Measurements from ENCODE around the gene UBE3B. TPM values are rescaled to one million over a fixed set of nuclear protein-coding genes. Genes with fewer than 3 reads are reported as not detected.

UBE3B gene
- total RNA-seq, 8 experiments from 2014 or later = 13.4 to 47.7 (median 24.3) TPM

- WGBS, 10 experiments = 74 to 100% (median 93%) methylated on average over 2 to 15 of the region's 18 CpGs; no CpG with 5 or more reads in 5 of the 10 experiments
- no peak for ATAC-seq (replicated peaks in 6 of 8)
- Histone ChIP-seq H3K4me3 (no peak overlapping the region), H3K27ac (no peak overlapping the region), H3K4me1 (replicated peaks in 1 of 2) (peaks cover 0 to 9% of the 10 kb centered on the region in 2 donors)
- in situ Hi-C loops (cut with MboI; ENCODE audit: low pct_unique_long_range_greater_than_20kb in 2 of 9, low sequenced_read_pairs in 9 of 9, unreplicated experiment in 9 of 9) = no loop called here
These were observed 69.9 kb downstream of the UBE3B start for GRCh38 chr12:109547286-109547685.

- 50 to 100% (median 88%) methylated on average over 1 to 3 of the region's 4 CpGs; no CpG with 5 or more reads in 3 of the 10 experiments for WGBS, 10 experiments
These were observed 70.8 kb downstream of the UBE3B start for GRCh38 chr12:109548258-109548657.

GRCh38 chr12:109549613-109550270 lies 72.3 kb downstream of the UBE3B start:
- Histone ChIP-seq H3K27ac (no peak overlapping the region), H3K4me1 (replicated peaks in 1 of 2) (peaks cover 0 to 19% of the 10 kb centered on the region in 2 donors), H3K4me3 (no peak overlapping the region)
- 0 to 63% (median 32%) methylated on average over 1 to 14 of the region's 15 CpGs for WGBS, 10 experiments
- peak in 4 of 8 experiments; percentile 20 to 48 (median 43) for ATAC-seq (replicated peaks in 6 of 8)
- in situ Hi-C loops (cut with MboI; ENCODE audit: low pct_unique_long_range_greater_than_20kb in 2 of 9, low sequenced_read_pairs in 9 of 9, unreplicated experiment in 9 of 9) = no loop called here

More at GRCh38 chr12:109548258-109548657, 70.8 kb downstream of the UBE3B start:
- ATAC-seq (replicated peaks in 6 of 8) = no peak
- H3K4me3 ChIP-seq = no peak overlapping the region
- H3K4me1 ChIP-seq (replicated peaks in 1 of 2) = peaks cover 0 to 13% of the 10 kb centered on the region in 2 donors
- in situ Hi-C loops (cut with MboI; ENCODE audit: low pct_unique_long_range_greater_than_20kb in 2 of 9, low sequenced_read_pairs in 9 of 9, unreplicated experiment in 9 of 9) = no loop called here
- no peak overlapping the region for H3K27ac ChIP-seq

GRCh38 chr12:109550281-109550680 lies 72.8 kb downstream of the UBE3B start:
- Histone ChIP-seq H3K27ac (no peak overlapping the region), H3K4me3 (no peak overlapping the region), H3K4me1 (replicated peaks in 1 of 2) (peaks cover 0 to 19% of the 10 kb centered on the region in 2 donors)
- peak in 3 of 8 experiments; percentile 14 to 37 (median 28) for ATAC-seq (replicated peaks in 6 of 8)
- 30 to 80% (median 60%) methylated on average over 1 to 7 of the region's 12 CpGs; no CpG with 5 or more reads in 2 of the 10 experiments for WGBS, 10 experiments
- in situ Hi-C loops (cut with MboI; ENCODE audit: low pct_unique_long_range_greater_than_20kb in 2 of 9, low sequenced_read_pairs in 9 of 9, unreplicated experiment in 9 of 9) = no loop called here

DNA sequence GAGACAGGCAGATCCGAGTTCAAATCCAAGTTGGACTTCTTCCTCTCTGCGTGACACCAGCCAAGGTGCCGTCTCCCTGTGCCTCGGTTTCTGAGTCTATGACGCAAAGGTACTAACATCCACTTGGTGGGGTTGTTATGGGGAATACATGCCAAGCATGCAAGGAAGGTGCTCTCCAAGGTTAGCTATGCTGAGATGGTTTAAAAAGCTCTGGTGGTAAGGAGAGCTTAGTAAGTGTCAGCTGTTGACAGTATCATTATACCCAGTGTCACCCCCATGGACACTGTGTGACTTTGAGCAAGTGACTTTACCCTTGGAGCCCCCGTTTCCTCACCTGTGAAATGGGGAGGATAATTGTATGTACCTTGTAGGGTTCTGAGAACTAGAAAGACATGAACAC lies 73.7 kb downstream of the UBE3B start:
- Histone ChIP-seq H3K4me3 (no peak overlapping the region), H3K27ac (no peak overlapping the region), H3K4me1 (replicated peaks in 1 of 2) (peaks cover 0 to 22% of the 10 kb centered on the region in 2 donors)
- WGBS, 10 experiments = 0 to 100% (median 82%) methylated on average over 1 to 4 of the region's 6 CpGs; no CpG with 5 or more reads in 4 of the 10 experiments
- no peak for ATAC-seq (replicated peaks in 6 of 8)
- in situ Hi-C loops (cut with MboI; ENCODE audit: low pct_unique_long_range_greater_than_20kb in 2 of 9, low sequenced_read_pairs in 9 of 9, unreplicated experiment in 9 of 9) = no loop called here

GRCh38 chr12:109552971-109553370 lies 75.5 kb downstream of the UBE3B start:
- peak in 1 of 8 experiments; percentile 16 for ATAC-seq (replicated peaks in 6 of 8)
- H3K27ac ChIP-seq = no peak overlapping the region
- H3K4me1 ChIP-seq (replicated peaks in 1 of 2) = peaks cover 9 to 23% of the 10 kb centered on the region in 2 donors
- no peak overlapping the region for H3K4me3 ChIP-seq
- in situ Hi-C loops (cut with MboI; ENCODE audit: low pct_unique_long_range_greater_than_20kb in 2 of 9, low sequenced_read_pairs in 9 of 9, unreplicated experiment in 9 of 9) = no loop called here
- 56 to 88% (median 83%) methylated on average over 1 to 4 of the region's 4 CpGs; no CpG with 5 or more reads in 4 of the 10 experiments for WGBS, 10 experiments

- Histone ChIP-seq H3K4me1 (replicated peaks in 1 of 2) (peaks cover 10 to 23% of the 10 kb centered on the region in 2 donors), H3K27ac (no peak overlapping the region), H3K4me3 (no peak overlapping the region)
- peak in 7 of 8 experiments; percentile 24 to 84 (median 43) for ATAC-seq (replicated peaks in 6 of 8)
- in situ Hi-C loops (cut with MboI; ENCODE audit: low pct_unique_long_range_greater_than_20kb in 2 of 9, low sequenced_read_pairs in 9 of 9, unreplicated experiment in 9 of 9) = no loop called here
- 0 to 100% (median 61%) methylated on average over 1 to 7 of the region's 7 CpGs; no CpG with 5 or more reads in 3 of the 10 experiments for WGBS, 10 experiments
These were observed 76.0 kb downstream of the UBE3B start for GRCh38 chr12:109553483-109553882.

GRCh38 chr12:109553906-109554500 lies 76.6 kb downstream of the UBE3B start:
- 2 to 89% (median 60%) methylated on average over 1 to 9 of the region's 16 CpGs; no CpG with 5 or more reads in 1 of the 10 experiments for WGBS, 10 experiments
- in situ Hi-C loops (cut with MboI; ENCODE audit: low pct_unique_long_range_greater_than_20kb in 2 of 9, low sequenced_read_pairs in 9 of 9, unreplicated experiment in 9 of 9) = no loop called here
- peak in 7 of 8 experiments; percentile 12 to 52 (median 20) for ATAC-seq (replicated peaks in 6 of 8)
- Histone ChIP-seq H3K4me1 (replicated peaks in 1 of 2) (peaks cover 10 to 23% of the 10 kb centered on the region in 2 donors), H3K4me3 (no peak overlapping the region), H3K27ac (no peak overlapping the region)

- WGBS, 10 experiments = 20 to 100% (median 85%) methylated on average over 1 to 6 of the region's 6 CpGs; no CpG with 5 or more reads in 5 of the 10 experiments
- ATAC-seq (replicated peaks in 6 of 8) = no peak
- H3K27ac ChIP-seq = no peak overlapping the region
- in situ Hi-C loops (cut with MboI; ENCODE audit: low pct_unique_long_range_greater_than_20kb in 2 of 9, low sequenced_read_pairs in 9 of 9, unreplicated experiment in 9 of 9) = no loop called here
- H3K4me1 ChIP-seq (replicated peaks in 1 of 2) = peaks cover 10 to 20% of the 10 kb centered on the region in 2 donors
- no peak overlapping the region for H3K4me3 ChIP-seq
These were observed 77.3 kb downstream of the UBE3B start for GRCh38 chr12:109554761-109555160.

DNA sequence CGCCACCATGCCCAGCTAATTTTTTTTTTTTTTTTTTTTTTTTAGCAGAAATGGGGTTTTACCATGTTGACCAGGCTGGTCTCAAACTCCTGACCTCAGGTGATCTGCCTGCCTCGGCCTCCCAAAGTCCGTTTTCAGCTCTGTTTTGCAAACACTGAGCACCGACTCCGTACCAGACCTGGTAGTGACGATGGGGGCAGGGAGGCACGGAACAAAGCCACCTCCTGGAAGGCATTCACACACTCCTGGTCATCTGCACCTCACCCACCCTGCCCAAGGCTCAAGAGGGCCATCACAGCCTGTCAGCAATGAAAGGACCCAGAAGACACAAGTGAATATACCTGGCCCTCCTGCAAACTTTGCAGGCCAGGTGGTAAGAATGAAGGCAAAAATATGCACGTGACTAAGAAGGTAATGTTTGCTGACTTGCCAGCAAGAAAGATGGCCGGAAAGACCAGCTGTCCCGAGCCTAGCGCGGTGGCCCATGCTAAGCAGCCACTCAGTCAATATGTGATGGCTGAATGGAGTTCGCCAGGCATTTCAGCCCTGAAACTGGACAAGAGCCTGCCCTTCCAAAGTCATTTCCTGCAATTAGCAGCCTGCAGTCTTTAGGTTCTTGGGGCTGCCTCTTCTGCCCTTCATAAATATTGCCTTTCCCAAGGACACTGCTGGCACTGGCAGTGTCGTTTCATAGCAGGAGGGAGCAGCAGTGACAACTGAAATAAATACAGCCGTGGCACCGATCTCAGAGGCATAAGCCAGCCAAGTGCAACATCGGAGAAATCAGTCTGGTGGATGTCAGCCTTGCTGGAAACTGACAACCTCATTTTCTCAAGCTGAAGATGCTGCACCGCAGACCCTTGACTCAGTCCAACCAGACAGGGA lies 78.2 kb downstream of the UBE3B start:
- peak in 2 of 8 experiments; percentile 15 to 42 for ATAC-seq (replicated peaks in 6 of 8)
- H3K27ac ChIP-seq = no peak overlapping the region
- 50 to 100% (median 91%) methylated on average over 1 to 17 of the region's 18 CpGs for WGBS, 10 experiments
- H3K4me3 ChIP-seq = no peak overlapping the region
- in situ Hi-C loops (cut with MboI; ENCODE audit: low pct_unique_long_range_greater_than_20kb in 2 of 9, low sequenced_read_pairs in 9 of 9, unreplicated experiment in 9 of 9) = no loop called here
- H3K4me1 ChIP-seq (replicated peaks in 1 of 2) = peaks cover 10 to 14% of the 10 kb centered on the region in 2 donors

GRCh38 chr12:109557200-109557599 lies 79.8 kb downstream of the UBE3B start:
- in situ Hi-C loops (cut with MboI; ENCODE audit: low pct_unique_long_range_greater_than_20kb in 2 of 9, low sequenced_read_pairs in 9 of 9, unreplicated experiment in 9 of 9) = no loop called here
- 54 to 100% (median 87%) methylated on average over 1 to 4 of the region's 10 CpGs; no CpG with 5 or more reads in 4 of the 10 experiments for WGBS, 10 experiments
- peak in 4 of 8 experiments; percentile 8 to 32 (median 17) for ATAC-seq (replicated peaks in 6 of 8)
- H3K27ac ChIP-seq = no peak overlapping the region
- H3K4me1 ChIP-seq (replicated peaks in 1 of 2) = peaks cover 10 to 14% of the 10 kb centered on the region in 2 donors
- no peak overlapping the region for H3K4me3 ChIP-seq

DNA sequence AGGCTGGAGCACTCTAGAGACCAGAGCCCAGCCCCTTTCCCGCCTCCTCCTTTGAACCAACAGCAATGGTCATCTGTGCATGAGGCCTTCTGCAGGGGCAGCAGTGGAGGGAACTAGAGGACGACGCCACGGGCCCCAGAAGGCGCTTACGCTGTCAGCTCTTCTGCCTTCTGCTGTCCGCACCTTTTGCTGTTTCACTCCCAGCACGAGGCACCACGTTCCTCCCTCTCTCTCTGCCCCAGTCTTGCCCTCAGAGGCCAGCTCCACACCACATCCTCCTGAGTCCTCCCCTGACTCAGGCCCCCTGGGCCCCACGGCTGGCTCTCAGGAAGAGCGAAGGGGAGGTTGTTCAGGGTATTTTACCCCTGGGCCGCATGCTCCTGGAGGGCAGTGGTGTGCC lies 80.4 kb downstream of the UBE3B start:
- Histone ChIP-seq H3K27ac (no peak overlapping the region), H3K4me1 (replicated peaks in 1 of 2) (peaks cover 10 to 14% of the 10 kb centered on the region in 2 donors), H3K4me3 (no peak overlapping the region)
- in situ Hi-C loops (cut with MboI; ENCODE audit: low pct_unique_long_range_greater_than_20kb in 2 of 9, low sequenced_read_pairs in 9 of 9, unreplicated experiment in 9 of 9) = no loop called here
- peak in 5 of 8 experiments; percentile 13 to 73 (median 65) for ATAC-seq (replicated peaks in 6 of 8)
- WGBS, 10 experiments = 33 to 100% (median 76%) methylated on average over 1 to 11 of the region's 12 CpGs; no CpG with 5 or more reads in 3 of the 10 experiments
